GM12873 (cell line): Measurements from ENCODE around the gene SPOCK1.

ENCODE experiments used
- CTCF ChIP-seq: IDR thresholded peaks from 2 replicates; pipeline ENCODE4 v1.5.1; 2012; ENCODE audit warnings: low read depth, mild to moderate bottlenecking, moderate library complexity, low read length, control low read depth; ENCODE audit not compliant: insufficient read depth; ENCODE audit errors: missing control alignments

SPOCK1 gene

GRCh38 chr5:137200906-137201700 lies 298.0 kb downstream of the SPOCK1 start:
- no peak for TF ChIP-seq CTCF

- no peak for TF ChIP-seq CTCF
These were observed 299.2 kb downstream of the SPOCK1 start for GRCh38 chr5:137199966-137200365.

- no peak for TF ChIP-seq CTCF
These were observed 299.9 kb downstream of the SPOCK1 start for GRCh38 chr5:137199201-137199600.

- TF ChIP-seq CTCF: no peak
These were observed 303.6 kb downstream of the SPOCK1 start for GRCh38 chr5:137195483-137195882.

GRCh38 chr5:137194300-137194699 lies 304.8 kb downstream of the SPOCK1 start:
- TF ChIP-seq CTCF: no peak

GRCh38 chr5:137192293-137192743 lies 306.8 kb downstream of the SPOCK1 start:
- TF ChIP-seq CTCF: no peak

GRCh38 chr5:137191179-137191578 lies 307.9 kb downstream of the SPOCK1 start:
- no peak for TF ChIP-seq CTCF
